ENCODE results near the gene HIGD2B.

The HIGD2B gene, protein sequence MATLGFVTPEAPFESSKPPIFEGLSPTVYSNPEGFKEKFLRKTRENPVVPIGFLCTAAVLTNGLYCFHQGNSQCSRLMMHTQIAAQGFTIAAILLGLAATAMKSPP

DNA sequence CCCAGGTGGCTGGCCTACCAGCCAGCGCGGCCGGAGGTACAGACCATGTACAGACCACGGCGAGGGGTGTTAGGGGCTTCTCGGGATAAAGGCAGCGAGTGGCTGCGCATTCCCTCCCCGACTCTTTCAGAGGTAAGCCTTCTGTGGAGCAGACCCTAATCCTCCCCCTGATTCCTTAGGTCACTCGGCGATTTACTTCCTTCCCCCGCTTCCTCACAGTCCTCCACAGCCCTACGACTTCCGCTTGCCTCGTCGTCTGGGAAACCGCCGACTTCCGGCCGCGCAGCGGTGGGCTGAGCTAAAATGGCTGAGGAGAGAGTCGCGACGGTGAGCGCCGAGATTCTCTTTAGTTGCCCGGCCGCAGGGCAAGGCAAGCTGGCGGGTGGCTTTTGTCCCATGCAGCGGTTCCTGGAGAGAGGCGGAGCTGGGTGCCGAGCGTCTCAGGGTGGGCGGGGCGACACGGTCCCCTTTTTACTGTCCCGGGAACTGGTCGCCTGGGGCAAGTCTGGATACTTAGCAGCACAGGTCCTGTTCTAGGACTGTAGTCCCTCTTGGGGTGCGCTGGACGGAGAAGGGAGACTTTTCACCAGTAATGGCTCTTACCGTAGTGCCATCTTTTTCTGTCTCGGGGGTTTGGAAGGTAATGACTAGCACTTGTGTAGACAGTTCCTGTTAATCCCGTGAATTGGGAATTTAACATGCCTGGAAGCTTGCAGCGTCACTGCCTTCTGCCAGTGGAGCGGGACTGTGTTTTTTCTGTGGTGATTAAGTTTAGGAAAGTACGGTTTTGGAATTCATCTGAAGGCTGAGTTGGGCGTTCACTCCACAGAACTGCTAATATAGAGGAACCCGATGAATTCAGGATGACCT lies at the start of gene HIGD2B, which contains the start of gene BBS4:
Gene HIGD2B (minus strand): TSS at position 258 of the 870 bp plus-strand sequence. CDS start 9,808 bp downstream, outside the sequence.
Gene BBS4 (plus strand): TSS at position 283 of the 870 bp plus-strand sequence. CDS start 21 bp downstream, at position 304.
- Histone ChIP-seq H3K4me3 (ENCODE audit: low read depth, low read length) (peak within 1 kb of the TSS; percentile 89), H3K36me3 (replicated peaks) (no peaks in the 10 kb centered on the region), H3K27ac (peak within 1 kb of the TSS; percentile 82), H3K27me3 (replicated peaks) (no peaks in the 10 kb centered on the region)
- in situ Hi-C loops (cut with HindIII; ENCODE audit: low pct_ligation_motif_present, low sequenced_read_pairs): no loop called here
- TF ChIP-seq, protein P1, sequence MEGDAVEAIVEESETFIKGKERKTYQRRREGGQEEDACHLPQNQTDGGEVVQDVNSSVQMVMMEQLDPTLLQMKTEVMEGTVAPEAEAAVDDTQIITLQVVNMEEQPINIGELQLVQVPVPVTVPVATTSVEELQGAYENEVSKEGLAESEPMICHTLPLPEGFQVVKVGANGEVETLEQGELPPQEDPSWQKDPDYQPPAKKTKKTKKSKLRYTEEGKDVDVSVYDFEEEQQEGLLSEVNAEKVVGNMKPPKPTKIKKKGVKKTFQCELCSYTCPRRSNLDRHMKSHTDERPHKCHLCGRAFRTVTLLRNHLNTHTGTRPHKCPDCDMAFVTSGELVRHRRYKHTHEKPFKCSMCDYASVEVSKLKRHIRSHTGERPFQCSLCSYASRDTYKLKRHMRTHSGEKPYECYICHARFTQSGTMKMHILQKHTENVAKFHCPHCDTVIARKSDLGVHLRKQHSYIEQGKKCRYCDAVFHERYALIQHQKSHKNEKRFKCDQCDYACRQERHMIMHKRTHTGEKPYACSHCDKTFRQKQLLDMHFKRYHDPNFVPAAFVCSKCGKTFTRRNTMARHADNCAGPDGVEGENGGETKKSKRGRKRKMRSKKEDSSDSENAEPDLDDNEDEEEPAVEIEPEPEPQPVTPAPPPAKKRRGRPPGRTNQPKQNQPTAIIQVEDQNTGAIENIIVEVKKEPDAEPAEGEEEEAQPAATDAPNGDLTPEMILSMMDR (IDR thresholded peaks at IDR 0.05; ENCODE audit: low read depth, low read length, missing control alignments): no peak
- DNase-seq: peak; percentile 80

DNA sequence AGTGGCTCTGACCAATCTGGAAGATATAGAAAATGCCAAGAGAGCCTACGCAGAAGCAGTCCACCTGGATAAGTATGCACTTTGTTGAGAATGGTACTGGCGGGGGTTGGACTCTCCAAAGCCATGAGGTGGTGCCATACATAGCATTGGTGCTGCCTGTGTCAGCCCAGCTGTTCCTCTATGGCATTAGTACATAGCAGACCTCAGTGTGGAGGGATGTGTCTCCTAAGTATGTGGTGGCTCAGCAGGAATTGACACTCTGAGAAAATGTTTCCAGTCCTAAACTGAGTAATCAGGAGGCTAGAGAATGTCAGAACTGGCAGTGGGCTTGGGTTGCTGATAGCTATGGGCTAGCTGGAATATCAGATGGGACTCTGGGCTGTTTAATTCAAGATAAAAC lies 49.1 kb upstream of the HIGD2B start:
- in situ Hi-C loops (cut with HindIII; ENCODE audit: low pct_ligation_motif_present, low sequenced_read_pairs): no loop called here
- H3K27me3 ChIP-seq (replicated peaks): no peaks in the 10 kb centered on the region
- TF ChIP-seq, protein P1 (IDR thresholded peaks at IDR 0.05; ENCODE audit: low read depth, low read length, missing control alignments): no peak
- H3K27ac ChIP-seq: no peak overlapping the region
- H3K36me3 ChIP-seq (replicated peaks): peaks cover 13% of the 10 kb centered on the region
- no peak overlapping the region for H3K4me3 ChIP-seq (ENCODE audit: low read depth, low read length)
- no peak for DNase-seq

DNA sequence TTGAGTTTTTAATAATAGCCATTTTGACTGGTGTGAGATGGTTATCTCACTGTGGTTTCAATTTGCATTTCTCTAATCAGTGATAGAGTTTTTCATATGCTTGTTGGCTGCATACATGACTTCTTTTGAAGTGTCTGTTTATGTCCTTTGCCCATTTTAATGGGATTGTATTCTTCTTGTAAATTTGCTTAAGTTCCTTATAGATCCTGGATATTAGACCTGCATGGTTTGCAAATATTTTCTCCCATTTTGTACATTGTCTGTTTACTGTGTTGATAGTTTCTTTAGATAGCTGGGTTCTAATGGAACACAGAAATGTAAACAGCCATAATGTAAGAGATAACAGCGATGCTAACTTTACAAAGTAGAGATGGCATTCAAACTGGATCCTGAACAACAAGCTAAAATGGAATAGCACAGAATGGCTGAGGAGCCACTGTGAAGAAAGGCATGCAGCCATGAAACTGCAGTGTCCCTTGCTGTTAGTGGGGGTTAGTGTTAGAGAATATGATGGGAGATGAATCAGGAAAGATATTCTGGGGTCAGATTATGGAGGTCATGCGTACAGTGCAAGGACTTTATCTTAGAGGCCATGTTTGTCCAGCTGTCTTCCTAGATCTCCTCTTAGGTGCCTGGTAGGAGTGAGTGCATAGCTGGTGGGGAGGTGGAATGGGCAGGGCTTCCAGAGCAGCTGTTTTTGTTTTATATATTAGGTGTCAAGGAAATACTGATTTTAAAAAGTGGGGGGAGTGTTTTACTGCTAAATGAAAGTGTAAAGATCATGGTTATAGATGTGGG lies 48.2 kb upstream of the HIGD2B start:
- Histone ChIP-seq H3K4me3 (ENCODE audit: low read depth, low read length) (no peak overlapping the region), H3K27ac (no peak overlapping the region), H3K36me3 (replicated peaks) (peaks cover 13% of the 10 kb centered on the region), H3K27me3 (replicated peaks) (no peaks in the 10 kb centered on the region)
- DNase-seq: no peak
- in situ Hi-C loops (cut with HindIII; ENCODE audit: low pct_ligation_motif_present, low sequenced_read_pairs): no loop called here
- TF ChIP-seq, protein P1 (IDR thresholded peaks at IDR 0.05; ENCODE audit: low read depth, low read length, missing control alignments): no peak

DNA sequence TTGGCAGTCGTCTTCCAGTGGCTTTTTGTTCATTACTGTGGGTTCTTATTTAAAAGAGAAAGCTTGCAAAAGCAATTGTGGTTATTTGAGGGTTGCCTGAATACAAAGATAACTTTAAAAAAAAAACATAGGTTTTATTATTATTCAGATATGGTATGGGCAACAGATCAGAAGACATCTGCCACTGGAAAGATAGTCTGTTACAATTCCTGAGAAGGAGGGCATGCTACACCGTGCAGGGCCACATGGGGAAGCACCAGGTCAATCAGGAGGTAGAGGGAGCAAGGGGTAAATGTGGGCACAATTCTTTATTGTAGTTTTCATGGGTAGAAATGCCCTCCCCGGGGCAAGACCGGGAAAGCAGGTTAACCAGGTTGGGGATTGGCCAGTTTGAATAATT lies 46.5 kb upstream of the HIGD2B start:
- TF ChIP-seq, protein P1 (IDR thresholded peaks at IDR 0.05; ENCODE audit: low read depth, low read length, missing control alignments): peak; percentile 31
- no peak for DNase-seq
- Histone ChIP-seq H3K27me3 (replicated peaks) (no peaks in the 10 kb centered on the region), H3K4me3 (ENCODE audit: low read depth, low read length) (no peak overlapping the region), H3K36me3 (replicated peaks) (peaks cover 8% of the 10 kb centered on the region), H3K27ac (no peak overlapping the region)
- in situ Hi-C loops (cut with HindIII; ENCODE audit: low pct_ligation_motif_present, low sequenced_read_pairs): no loop called here

DNA sequence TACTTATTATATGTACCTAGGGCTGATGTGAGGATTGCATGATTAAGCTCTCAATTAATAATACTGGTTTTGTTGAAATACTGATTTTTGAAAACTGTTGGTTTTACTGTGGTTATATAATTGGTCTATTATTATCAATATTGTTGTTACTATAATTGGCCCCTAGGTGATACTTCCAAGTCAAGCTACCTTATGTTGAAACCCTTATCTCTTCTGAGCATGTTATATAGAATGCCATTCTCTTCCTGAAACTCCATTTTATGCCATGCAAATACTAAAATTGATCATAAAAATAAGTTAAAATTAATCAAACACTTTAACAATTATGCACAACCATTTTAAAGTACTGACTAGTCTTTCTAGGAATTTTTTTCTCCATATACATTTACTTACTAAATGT lies 46.1 kb upstream of the HIGD2B start:
- DNase-seq: no peak
- TF ChIP-seq, protein P1 (IDR thresholded peaks at IDR 0.05; ENCODE audit: low read depth, low read length, missing control alignments): no peak
- in situ Hi-C loops (cut with HindIII; ENCODE audit: low pct_ligation_motif_present, low sequenced_read_pairs): no loop called here
- Histone ChIP-seq H3K27ac (no peak overlapping the region), H3K27me3 (replicated peaks) (no peaks in the 10 kb centered on the region), H3K36me3 (replicated peaks) (peaks cover 5% of the 10 kb centered on the region), H3K4me3 (ENCODE audit: low read depth, low read length) (no peak overlapping the region)
